Sigmoid colon (tissue), 4 donors: ENCODE results near the gene FHIP2A.

Experiments
- CTCF ChIP-seq, 4 experiments: fragments of 450-650 bp in 3 of 4; fragments of 200-600 bp in 1 of 4; IDR thresholded peaks; one replicate each; pipeline ENCODE4 v1.5.1; 2016 to 2019; ENCODE audit warnings: antibody characterized with exemption in 4 of 4, mild to moderate bottlenecking in 3 of 4, moderate library complexity in 2 of 4
- EP300 ChIP-seq, 4 donors: sonication (generic); formaldehyde crosslinking; IDR thresholded peaks; one replicate each; pipeline ENCODE4 v1.6.1; 2017; ENCODE audit warnings: antibody characterized with exemption in 4 of 4
- POLR2A ChIP-seq, 2 donors: fragments of 450-650 bp; IDR thresholded peaks; one replicate each; pipeline ENCODE4 v1.6.1; 2016; ENCODE audit warnings: antibody characterized with exemption in 2 of 2, mild to moderate bottlenecking in 2 of 2, moderate library complexity in 2 of 2

GRCh38 chr10:114791768-114792167 is 29.8 kb upstream of the FHIP2A start:
- no peak for TF ChIP-seq CTCF (IDR thresholded peaks at IDR 0.05)
- TF ChIP-seq EP300 (IDR thresholded peaks at IDR 0.05) = no peak
- no peak for TF ChIP-seq POLR2A (IDR thresholded peaks at IDR 0.05)
